Measurements from ENCODE around the gene ARL6IP6.

DNA sequence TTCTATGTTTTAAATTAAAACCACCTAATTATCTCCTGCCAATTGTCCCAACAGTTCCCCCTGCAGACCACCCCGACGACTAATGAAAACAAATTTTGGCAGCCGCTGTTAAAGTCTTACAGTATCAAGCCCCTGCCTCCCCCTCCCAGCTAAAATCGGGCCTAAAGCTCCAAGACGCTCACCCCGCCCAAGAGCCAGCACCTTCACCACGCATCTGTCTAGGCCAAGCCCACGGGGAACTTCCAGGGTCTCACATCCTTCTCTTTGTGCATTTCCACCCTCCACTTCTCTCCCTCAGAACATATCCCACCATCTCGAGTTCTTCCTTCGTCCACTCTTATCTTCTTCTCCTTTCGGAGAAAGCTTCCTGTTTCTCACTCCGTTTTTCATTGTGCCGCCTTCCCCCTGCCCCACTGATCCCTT is 1.6 kb upstream of the ARL6IP6 start:
- TF ChIP-seq CTCF (IDR thresholded peaks at IDR 0.05; ENCODE audit: insufficient read depth, low read length, poor library complexity, severe bottlenecking) = no peak
- no peak for TF ChIP-seq EZH2phosphoT487 (conservative IDR thresholded peaks at IDR 0.05; ENCODE audit: low read length)
